HG03520 (cell line): ENCODE measurements around the gene COG4.
"Not testable (repeated sequence)": the region's sequence is repeated elsewhere in the genome, so short reads cannot be mapped to it uniquely, and the experiment has no call there.

ENCODE experiments used
- ATAC-seq: cut with Tn5 transposase; IDR thresholded peaks from one replicate; pipeline ENCODE4 v1.9.1; 2021; ENCODE audit warnings: mild to moderate bottlenecking, moderate library complexity; ENCODE audit not compliant: unreplicated experiment

Gene COG4

DNA sequence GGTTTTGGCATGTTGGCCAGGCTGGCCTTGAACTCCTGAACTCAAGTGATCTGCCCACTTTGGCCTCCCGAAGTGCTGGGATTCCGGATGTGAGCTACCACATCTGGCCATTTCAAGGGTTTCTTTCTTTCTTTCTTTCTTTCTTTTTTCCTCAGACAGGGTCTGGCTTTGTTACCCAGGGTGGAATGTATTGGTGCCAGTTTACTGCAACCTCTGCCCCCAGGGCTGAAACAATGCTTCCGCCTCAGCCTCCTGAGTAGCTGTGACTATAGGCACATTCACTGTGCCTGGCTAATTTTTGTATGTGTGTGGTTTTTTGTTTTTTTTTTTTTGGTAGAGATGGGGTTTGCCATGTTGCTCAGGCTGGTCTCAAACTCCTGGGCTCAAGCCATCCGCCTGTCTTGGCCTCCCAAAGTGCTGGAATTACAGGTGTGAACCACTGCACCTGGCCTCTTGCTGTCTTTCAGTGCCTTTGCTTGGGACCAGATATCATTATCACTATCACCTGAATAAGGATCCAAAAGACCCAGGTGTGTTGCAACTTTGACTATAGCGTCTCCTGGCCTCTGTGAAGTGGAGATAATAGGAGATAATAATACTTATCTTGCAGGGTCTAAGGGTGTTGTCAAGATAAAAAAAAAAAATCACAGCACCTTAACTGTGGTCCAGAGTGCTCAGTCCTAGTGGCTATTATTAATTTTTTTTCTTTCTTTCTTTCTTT, 65.7 kb downstream of the COG4 start:
- ATAC-seq = no peak

DNA sequence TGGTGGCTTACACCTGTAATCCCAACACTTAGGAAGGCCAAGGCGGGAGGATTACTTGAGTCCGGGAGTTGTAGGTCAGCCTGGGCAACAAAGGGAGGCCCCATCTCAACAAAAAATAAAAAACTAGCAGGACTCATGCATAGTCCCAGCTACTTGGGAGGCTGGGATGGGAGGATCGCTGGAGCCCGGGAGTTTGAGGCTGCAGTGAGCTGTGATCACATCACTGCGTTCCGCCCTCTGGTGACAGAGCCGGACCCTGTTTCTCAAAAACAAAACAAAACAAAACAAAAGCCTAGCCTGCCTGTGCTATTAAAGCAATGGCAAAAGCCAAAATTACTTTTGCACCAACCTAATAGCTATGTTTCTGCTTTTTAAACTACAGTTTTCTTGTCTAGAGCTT, 67.4 kb downstream of the COG4 start:
- ATAC-seq = no peak

DNA sequence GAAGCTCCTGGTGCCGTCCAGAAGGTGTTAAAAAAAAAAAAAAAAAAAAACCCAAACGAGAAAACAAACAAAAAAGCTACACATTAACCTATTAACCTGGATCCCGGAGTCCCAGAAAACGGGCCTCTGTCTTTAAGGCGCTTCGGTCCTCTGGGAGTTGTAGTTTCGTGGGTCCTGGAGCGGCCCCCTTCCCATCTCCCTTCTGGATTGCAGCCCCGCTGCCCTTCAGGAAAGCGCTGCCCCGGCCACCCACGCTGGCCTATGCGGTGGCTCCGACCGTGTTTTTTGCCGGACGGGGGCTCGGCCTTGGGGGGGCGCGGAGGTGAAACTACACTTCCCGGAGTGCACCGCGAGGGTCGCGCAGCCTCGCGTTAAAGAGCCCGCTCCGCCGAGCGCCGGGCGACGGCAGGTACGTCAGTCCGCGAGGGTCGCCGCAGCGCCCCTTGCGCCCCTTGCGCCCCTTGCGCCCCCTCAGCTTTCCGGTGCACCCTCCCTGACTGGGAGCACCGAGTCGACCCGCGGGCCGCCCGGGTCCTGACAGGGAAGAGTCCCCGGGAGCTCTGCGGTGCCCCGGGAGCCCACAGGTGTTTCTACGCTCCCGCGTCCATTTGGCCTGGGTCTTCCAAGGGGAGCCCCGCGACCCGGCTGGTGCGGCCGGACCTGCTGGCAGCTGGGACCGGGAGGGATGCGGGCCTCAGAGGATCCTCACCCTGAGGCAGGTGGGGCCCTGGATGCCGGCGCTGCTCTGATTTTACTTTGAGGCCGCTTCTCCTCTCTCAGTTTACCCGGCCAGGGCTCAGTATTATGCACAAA, 68.9 kb downstream of the COG4 start, which contains the start of gene FCSK:
TSS of gene FCSK (plus strand) at position 374 of the 813 bp plus-strand sequence. CDS start 8,596 bp downstream, outside the sequence.
- ATAC-seq = peak; percentile 74

GRCh38 chr16:70453892-70454221, 69.5 kb downstream of the COG4 start:
- ATAC-seq = no peak

DNA sequence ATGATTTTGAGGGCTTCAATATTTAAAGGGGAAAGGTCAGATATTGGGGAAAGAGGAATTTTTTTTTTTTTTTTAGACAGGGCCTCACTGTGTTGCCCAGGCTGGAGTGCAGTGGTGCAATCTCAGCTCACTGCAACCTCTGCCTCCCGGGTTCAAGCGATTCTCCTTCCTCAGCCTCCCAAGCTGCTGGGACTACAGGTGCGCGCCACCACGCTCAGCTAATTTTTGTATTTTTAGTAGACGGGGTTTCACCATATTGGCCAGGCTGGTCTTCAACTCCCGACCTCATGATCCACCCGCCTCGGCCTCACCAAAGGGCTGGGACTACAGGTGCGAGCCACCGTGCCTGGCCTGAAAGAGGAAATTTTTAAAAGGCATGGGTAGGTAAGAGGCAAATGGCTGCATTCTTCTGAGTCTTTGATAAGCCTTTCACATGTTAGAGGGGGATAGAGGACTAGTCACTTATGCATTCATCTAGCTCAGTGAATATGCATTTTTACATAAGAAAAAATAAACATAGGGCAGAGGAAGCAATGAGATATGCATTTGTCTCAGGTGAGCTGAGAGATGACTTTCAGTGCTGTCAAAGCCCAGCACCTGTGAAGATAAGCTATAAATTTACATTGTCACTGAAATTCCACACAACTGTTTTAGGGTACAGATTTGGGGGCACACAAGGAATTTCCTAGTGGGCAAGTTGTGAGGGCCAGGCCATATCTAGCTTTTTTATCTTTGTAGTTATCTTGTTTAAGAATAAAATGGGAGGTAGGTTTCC, 70.0 kb downstream of the COG4 start:
- ATAC-seq = no peak

DNA sequence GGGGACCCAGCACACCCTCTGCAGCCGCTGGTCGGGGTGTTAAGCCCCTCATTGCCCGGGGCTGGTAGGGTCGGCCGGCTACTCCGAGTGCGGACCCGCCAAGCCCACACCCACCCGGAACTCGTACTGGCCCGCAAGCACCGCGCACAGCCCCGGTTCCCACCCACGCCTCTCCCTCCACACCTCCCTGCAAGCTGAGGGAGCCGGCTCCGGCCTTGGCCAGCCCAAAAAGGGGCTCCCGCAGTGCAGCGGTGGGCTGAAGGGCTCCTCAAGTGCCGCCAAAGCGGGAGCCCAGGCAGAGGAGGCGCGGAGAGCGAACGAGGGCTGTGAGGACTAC, 72.4 kb downstream of the COG4 start:
- ATAC-seq = not testable (repeated sequence)

- not testable (repeated sequence) for ATAC-seq
These were observed 73.0 kb downstream of the COG4 start for GRCh38 chr16:70450142-70451003.

DNA sequence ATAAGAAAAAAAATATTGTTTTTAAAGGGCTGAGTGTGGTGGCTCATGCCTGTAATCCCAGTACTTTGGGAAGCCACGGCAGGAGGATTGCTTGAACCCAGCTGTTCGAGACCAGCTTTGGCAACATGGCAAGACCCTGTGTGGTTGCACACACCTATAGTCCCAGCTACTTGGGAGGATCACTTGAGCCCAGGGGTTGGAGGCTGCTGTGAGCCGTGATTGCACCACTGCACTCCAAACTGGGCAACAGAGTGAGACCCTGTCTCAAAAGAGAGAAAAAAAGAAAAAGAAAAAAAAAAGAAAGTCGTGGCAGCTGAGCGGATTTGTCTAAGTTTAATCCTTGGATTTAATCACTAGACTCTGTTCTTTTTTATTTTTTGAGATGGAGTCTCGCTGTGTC, 75.3 kb downstream of the COG4 start:
- ATAC-seq = no peak

DNA sequence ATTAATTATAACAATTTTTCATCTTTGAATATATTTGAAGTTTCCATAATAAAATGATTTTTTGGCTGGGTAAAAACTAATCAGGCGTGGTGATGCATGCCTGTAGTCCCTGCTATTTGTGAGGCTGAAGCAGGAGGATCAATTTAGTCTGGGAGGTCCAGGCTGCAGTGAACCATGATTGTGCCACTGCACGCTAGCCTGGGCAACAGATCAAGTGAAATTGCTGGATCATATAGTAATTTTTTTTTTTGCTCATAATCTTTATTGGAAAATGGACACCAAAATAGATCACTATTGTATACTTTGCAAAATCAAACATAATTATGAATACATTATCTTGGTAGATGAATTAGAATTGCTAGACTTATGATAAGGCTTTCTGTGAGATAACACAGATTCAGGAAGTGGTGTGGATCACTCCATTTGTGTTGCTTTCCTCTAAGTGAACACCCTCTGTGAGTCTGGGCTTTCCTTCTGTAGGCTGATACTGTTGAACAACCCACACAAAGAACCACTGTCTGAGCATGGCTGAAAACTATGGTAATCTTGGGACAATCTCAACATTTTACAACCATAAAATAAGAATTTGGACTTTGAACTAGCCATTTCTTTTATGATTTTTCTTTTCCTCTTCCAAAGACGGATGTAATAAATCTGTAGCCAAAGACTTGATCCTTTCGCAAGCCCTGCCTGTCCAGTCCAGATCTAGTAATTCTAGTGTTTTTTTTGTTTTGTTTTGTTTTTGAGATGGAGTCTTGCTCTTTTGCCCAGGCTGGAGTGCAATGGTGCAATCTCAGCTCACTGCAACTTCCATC, 78.9 kb downstream of the COG4 start:
- ATAC-seq = no peak

DNA sequence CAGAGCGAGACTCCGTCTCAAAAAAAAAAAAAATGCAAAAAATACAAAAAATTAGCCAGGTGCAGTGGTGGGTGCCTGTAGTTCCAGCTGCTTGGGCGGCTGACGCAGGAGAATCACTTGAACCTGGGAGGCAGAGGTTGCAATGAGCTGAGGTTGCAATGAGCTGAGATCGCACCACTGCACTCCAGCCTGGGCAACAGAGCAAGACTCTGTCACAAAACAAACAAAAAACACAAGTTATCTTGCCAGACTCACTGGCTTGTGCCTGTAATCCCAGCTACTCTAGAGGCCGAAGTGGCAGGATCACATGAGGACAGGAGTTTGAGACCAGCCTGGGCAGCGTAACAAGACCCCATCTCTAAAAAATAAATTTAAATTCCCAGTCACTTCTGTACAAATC, 81.0 kb downstream of the COG4 start:
- no peak for ATAC-seq

- no peak for ATAC-seq
These were observed 81.9 kb downstream of the COG4 start for GRCh38 chr16:70441406-70441990.

GRCh38 chr16:70440009-70440692, 83.2 kb downstream of the COG4 start:
- ATAC-seq = no peak

GRCh38 chr16:70438969-70439862, 84.1 kb downstream of the COG4 start, which contains the start of gene ST3GAL2:
Gene ST3GAL2, minus strand, starts transcription at chr16:70439100. Its CDS starts 40,570 bp downstream, at chr16:70398530.
- peak; percentile 81 for ATAC-seq

DNA sequence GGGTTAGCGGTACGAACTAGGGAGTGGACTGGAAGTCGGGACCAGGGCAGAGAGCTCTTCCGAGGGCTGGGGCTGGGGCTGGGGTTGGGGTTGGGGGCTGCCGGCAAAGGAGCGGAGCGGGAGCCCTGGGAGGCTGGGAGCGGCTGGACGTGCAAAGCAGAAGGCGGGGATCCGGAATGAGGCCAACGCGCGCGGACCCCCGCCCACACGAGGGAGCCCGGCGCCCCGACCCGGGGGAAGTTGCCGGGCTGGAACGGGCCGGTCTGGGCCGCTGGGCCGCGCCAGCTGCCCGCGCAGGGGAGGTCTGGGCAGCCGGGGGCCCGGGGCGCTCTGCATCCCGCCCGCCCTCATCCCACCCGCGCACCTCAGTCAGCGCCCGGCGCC, 84.8 kb downstream of the COG4 start:
- no peak for ATAC-seq

- no peak for ATAC-seq
These were observed 85.5 kb downstream of the COG4 start for GRCh38 chr16:70437582-70438557.

- ATAC-seq = no peak
These were observed 86.3 kb downstream of the COG4 start for GRCh38 chr16:70437017-70437581.
